Measurements from ENCODE around the gene MAP3K21.

The MAP3K21 gene

GRCh38 chr1:233323718-233324117 lies 3.8 kb upstream of the MAP3K21 start:
- DNase-seq (ENCODE audit: low spot score) (no peak), ATAC-seq (ENCODE audit: low read depth) (no peak)
- Histone ChIP-seq H3K9me3 (ENCODE audit: severe bottlenecking) (no peaks in the 10 kb centered on the region), H3K27ac (ENCODE audit: poor library complexity, severe bottlenecking) (no peak overlapping the region), H3K4me3 (ENCODE audit: severe bottlenecking) (no peak overlapping the region), H3K27me3 (ENCODE audit: insufficient read depth, poor library complexity, severe bottlenecking) (no peaks in the 10 kb centered on the region), H3K36me3 (ENCODE audit: low read depth) (no peaks in the 10 kb centered on the region), H3K4me1 (ENCODE audit: insufficient read depth, poor library complexity, severe bottlenecking) (no peaks in the 10 kb centered on the region)
- no peak for TF ChIP-seq CTCF (IDR thresholded peaks at IDR 0.05; ENCODE audit: poor library complexity, severe bottlenecking)

- Histone ChIP-seq H3K27me3 (ENCODE audit: insufficient read depth, poor library complexity, severe bottlenecking) (no peaks in the 10 kb centered on the region), H3K9me3 (ENCODE audit: severe bottlenecking) (no peaks in the 10 kb centered on the region), H3K4me1 (ENCODE audit: insufficient read depth, poor library complexity, severe bottlenecking) (peaks cover 5% of the 10 kb centered on the region), H3K27ac (ENCODE audit: poor library complexity, severe bottlenecking) (no peak overlapping the region), H3K4me3 (ENCODE audit: severe bottlenecking) (no peak overlapping the region), H3K36me3 (ENCODE audit: low read depth) (no peaks in the 10 kb centered on the region)
- TF ChIP-seq CTCF (IDR thresholded peaks at IDR 0.05; ENCODE audit: poor library complexity, severe bottlenecking) = no peak
- DNase-seq (ENCODE audit: low spot score) (no peak), ATAC-seq (ENCODE audit: low read depth) (no peak)
Observed at GRCh38 chr1:233326319-233326718, 1.2 kb upstream of the MAP3K21 start.

GRCh38 chr1:233326811-233327650 lies 493 bp upstream of the MAP3K21 start:
- H3K4me1 ChIP-seq (ENCODE audit: insufficient read depth, poor library complexity, severe bottlenecking) = peaks cover 5% of the 10 kb centered on the region
- DNase-seq (ENCODE audit: low spot score) (peak; percentile 92), ATAC-seq (ENCODE audit: low read depth) (peak; percentile 88)
- no peaks in the 10 kb centered on the region for H3K36me3 ChIP-seq (ENCODE audit: low read depth)
- no peak for TF ChIP-seq CTCF (IDR thresholded peaks at IDR 0.05; ENCODE audit: poor library complexity, severe bottlenecking)
- H3K4me3 ChIP-seq (ENCODE audit: severe bottlenecking) = peak overlapping the region; percentile 25
- no peaks in the 10 kb centered on the region for H3K27me3 ChIP-seq (ENCODE audit: insufficient read depth, poor library complexity, severe bottlenecking)
- no peak overlapping the region for H3K27ac ChIP-seq (ENCODE audit: poor library complexity, severe bottlenecking)
- no peaks in the 10 kb centered on the region for H3K9me3 ChIP-seq (ENCODE audit: severe bottlenecking)

GRCh38 chr1:233328142-233328921 lies 808 bp downstream of the MAP3K21 start:
- ATAC-seq (ENCODE audit: low read depth) (peak; percentile 31), DNase-seq (ENCODE audit: low spot score) (no peak)
- Histone ChIP-seq H3K27ac (ENCODE audit: poor library complexity, severe bottlenecking) (peak overlapping the region; percentile 27), H3K4me3 (ENCODE audit: severe bottlenecking) (peak overlapping the region; percentile 97), H3K27me3 (ENCODE audit: insufficient read depth, poor library complexity, severe bottlenecking) (no peaks in the 10 kb centered on the region), H3K9me3 (ENCODE audit: severe bottlenecking) (no peaks in the 10 kb centered on the region), H3K4me1 (ENCODE audit: insufficient read depth, poor library complexity, severe bottlenecking) (peaks cover 5% of the 10 kb centered on the region), H3K36me3 (ENCODE audit: low read depth) (no peaks in the 10 kb centered on the region)
- no peak for TF ChIP-seq CTCF (IDR thresholded peaks at IDR 0.05; ENCODE audit: poor library complexity, severe bottlenecking)

Data from RWPE2 (cell line).